ENCODE data around the gene RGMA.
"Not testable (repeated sequence)": the region's sequence is repeated elsewhere in the genome, so short reads cannot be mapped to it uniquely, and the experiment has no call there.

RGMA gene

GRCh38 chr15:93066224-93066681 lies 22.8 kb downstream of the RGMA start:
- DNase-seq, result no peak

DNA sequence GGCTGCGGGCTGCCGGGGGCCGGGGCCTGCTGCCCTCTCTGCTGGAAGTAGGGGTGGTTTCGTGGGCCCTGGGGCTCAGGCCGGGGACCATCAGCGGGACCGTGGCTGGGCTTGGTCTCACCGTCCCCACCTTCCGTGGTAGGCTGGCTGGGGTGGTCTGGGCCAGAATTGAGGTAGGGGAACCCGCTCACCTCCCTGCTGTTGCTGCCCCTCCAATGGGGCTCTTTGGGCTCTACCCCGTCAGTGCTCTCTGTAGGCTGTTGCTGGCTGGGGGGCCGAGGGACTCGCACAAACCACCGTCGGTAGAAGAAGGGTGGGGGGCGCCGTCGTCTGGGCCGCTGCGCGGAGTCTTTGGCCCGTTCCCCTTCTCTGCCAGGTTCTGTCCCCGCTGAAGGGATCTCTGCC lies 23.4 kb downstream of the RGMA start:
- DNase-seq, result no peak

- no peak for DNase-seq
Observed at GRCh38 chr15:93063796-93064690, 25.0 kb downstream of the RGMA start.

- DNase-seq, result no peak
Observed at GRCh38 chr15:93063262-93063671, 25.7 kb downstream of the RGMA start.

DNA sequence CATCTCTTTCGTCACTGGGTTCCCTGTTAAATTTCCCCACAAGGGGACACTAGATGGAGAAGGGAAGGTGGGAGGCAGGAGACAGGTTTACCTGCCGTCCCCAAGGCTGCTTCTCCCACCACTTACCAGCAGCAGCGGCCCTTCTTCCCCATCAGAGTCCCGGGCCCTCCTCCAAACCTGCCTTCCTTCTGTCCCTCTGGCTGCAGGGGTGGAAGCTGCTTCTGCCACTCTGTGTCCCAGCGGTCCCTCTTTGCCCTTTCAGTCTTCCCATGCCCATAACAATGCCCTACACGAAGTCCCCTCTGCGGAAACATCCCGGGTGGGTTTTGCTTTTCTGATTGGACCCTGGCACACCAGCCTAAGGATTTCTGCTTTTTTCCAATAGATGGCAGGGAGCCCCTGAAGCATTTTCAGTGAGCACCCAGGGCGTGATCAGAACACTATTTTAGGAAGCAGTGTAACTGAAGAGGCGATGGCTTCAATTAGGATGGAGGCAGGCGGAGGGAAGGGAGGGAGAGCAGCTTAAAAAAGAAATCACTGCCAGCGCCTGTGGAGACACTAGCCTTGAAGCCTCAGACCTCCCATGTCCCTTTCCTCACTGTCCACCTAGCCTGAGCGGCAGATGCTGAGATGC lies 26.3 kb downstream of the RGMA start:
- DNase-seq, result not testable (repeated sequence)

DNA sequence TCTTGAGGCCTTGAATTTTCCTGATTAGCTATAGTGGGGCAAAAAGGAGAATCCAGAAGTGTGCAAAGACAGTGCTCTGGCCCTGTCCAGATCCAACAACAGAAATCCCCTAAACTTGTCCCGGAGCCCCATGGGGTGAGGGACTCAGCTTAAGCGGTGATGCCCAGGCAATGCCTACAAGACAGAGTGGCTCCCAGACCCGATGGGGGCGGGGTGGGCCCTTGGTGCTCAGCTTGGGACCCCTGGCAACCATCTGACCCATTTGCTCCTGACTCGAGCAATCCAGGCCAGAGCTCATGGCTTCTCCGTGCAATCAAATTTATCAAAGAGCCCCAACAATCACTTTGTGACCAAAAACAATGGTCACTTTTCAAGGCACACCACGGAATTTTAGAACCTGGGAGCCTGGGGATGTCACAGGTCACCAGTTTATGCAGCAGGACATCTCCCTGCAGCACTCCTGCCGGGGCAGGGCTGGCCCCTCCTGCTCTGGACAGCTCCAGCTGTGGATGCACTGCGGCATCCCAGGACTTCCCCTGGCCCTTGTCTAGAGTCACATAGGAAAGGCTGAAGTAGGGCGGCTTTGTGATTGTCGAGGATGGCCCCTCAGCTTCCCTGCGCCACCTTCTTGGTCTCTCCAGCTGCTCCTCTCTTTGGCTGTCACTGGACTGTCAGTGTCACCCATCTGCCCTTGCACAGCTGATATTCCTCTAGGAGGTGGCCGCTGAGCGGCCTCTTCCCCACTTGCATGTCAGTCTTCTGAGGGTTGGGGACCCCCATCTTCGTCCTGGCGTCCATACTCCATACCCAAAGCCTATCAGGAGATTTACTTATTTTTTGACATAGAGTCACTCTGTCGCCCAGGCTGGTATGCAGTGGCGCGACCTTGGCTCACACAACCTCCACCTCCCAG lies 28.4 kb downstream of the RGMA start:
- DNase-seq, result no peak

- no peak for DNase-seq
Observed at GRCh38 chr15:93059442-93059841, 29.6 kb downstream of the RGMA start.

DNA sequence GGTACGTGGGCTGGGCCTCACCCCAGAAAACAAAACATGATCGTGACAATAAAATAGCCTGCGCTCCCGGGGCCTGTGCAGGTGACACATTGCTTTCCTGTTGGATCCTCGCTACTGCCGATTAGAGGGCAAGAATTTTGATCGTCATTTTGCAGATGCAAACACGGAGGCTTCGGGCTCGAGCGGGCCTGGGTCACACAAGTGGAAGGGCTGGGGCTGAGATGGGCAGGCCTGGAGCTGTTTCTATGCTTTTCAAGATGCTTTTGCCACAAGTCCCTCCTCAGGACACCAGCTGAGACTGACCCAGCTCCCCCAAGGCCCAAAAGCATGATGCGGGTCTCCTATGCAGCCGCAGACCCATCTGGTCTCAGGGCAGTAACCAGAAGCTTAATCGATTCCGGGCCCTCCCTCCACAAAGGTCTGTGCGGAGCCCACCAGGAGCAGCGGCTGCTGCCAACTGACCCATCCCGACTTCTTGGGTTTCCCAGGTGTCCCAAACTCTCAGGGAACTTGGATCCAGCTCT lies 30.0 kb downstream of the RGMA start:
- DNase-seq, result no peak

- no peak for DNase-seq
Observed at GRCh38 chr15:93058128-93058527, 30.9 kb downstream of the RGMA start.

GRCh38 chr15:93057618-93058017 lies 31.4 kb downstream of the RGMA start:
- no peak for DNase-seq

DNA sequence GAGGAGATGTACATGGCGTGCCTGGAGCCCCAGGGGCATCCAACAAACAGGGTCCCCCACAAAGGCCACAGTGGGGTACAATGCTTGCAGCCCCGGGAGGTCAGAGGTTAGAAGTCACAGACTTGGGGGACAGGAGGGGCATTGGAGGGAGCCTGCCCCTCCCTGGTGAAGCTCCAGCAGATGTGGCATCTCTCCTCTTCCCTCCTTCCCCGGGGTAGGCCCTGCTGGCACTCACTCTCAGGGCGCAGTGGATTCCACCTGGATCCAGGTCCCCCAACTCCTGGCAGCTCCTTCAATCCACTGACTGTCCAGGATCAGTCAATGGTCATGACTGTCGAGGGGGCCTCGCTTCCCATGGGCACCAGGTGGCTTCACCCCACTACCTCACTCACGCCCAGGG lies 32.2 kb downstream of the RGMA start:
- DNase-seq, result no peak

DNA sequence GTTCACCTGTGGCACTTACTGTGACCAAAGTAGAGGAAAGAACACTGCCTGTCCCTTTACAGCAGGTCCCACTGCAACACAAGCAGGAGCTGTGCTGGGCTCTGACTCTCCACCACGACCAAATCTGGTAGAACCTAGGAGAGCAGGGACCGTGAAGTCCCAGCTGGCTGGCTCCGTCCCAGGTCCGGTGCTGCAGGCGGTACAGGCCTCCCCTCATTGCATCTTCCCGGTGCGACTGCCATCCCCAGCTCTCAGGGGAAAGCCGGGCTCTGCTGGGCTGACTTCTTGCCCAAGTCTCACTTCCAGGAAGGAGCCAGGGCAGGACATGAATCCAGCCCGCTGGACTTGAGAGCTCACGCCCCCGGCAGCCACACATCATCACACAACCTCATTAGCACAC lies 33.8 kb downstream of the RGMA start:
- DNase-seq, result no peak

DNA sequence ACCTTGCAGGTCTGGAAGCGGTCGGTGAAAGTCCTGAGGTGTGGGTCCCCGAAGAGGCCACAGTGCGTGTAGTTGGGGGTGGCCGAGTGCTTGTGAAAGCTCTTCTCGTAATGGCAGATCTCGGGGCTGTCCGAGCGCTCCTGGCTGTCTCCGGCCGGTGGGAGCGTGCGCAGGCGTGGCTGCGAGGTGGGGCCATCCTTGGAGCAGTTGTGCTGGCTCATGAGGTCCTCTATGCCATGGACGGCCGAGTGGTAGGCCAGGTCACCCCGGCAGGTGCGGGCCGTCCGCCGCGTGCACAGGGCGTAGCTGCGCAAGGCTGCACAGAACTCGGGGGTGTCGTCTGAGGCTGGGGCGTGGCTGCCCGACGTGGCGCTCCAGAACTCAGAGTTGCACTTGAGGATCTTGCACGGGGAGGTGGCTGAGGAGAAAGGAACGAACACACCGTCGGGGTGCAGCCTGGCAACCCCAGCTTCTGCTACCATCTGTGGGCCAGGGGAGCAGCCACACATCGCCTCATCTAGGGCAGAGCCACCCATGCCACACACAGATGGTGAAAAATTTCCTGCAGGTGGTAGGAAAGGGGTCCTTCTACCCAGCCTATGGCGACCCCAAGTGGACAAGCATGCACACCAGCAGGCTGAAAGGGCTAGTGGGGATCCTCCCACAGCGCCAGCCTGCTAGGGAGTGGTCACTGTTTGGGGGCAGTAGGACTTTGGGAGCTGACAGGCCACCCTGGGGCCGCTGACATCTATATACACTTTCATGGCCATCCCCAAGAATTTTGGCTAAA lies 36.7 kb downstream of the RGMA start:
- peak; percentile 31 for DNase-seq

DNA sequence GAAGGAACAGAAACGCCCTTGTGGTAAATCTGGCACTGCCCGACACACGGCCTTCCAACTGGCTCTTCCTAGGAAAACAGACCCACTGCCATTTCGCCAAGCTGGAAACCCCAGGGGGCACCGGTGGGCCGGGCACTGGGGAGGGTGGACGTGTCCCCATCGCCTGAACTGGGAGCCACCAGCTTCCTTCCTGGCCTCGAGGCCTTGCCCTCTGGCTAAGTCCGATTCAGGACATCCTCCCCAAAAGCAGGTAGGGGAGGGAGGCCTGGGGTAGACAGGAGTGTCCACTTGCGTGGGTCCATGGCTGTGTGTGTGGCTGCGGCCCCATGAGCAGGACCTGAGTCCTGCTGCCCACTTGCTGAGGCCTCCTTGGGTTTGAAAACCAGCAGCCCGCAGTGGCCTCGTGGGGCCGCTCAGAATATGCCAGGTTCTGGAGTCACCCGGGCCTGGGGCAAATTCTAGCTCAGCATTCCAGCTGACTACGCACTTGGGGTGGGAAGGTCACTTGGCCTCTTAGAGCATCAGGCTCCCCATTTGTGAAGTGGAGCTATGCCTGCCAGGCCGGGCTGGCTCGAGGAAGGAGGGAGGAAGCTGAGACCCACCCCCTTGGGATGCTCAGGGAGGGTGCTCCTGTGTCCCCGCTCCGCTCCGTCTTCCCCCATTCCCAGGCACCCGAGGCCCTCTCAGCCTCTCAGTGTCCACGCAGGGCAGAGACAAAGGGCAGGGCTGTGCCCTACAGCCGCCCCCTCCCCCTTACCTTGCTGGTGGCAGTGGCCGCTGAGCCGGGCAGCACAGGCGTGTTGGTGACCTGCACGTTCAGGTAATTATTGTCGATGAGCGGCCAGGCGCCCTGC lies 37.5 kb downstream of the RGMA start:
- no peak for DNase-seq

DNA sequence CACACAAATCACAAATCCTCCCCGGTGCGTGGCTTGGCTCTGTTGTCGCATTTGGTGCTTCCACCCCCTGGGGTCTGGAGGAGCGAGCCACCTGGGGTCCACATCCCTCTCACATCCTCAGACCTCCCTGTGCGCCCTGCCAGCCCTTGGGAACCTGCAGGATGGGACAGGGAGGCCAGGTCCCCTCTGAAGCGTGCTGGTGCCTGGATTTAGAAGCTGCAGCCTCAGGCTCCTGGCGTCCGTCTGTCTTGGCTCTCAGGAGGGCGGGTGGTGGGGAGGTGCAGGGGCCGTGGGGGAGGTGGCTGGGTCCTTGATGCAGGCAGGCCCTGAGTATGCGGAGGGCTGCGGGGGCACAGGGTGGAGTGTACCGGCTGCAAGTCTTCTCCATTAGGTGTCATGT lies 38.4 kb downstream of the RGMA start:
- DNase-seq, result no peak

GRCh38 chr15:93049914-93050578 lies 39.0 kb downstream of the RGMA start:
- DNase-seq, result no peak

DNA sequence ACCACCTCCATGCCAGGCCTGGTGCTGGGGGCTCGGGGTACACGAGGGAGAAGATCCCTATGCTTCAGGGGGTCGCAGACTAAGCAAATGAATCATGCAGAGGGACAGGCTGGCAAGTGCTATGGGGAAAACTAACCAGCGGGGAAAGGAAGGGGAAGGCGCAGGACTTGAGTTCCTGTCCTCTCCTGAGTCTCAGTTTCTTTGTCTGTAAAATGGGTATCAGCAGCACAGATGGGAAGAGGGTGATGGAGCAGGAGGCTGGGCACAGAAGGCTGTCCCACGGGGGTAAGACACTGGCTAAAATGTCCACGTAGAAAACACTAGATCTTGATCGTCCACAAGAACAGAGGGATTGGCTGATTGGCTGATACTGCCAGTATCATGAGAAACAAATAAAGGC lies 39.8 kb downstream of the RGMA start:
- DNase-seq, result no peak

- DNase-seq, result peak; percentile 77
Observed at GRCh38 chr15:93048759-93049161, 40.3 kb downstream of the RGMA start.

DNA sequence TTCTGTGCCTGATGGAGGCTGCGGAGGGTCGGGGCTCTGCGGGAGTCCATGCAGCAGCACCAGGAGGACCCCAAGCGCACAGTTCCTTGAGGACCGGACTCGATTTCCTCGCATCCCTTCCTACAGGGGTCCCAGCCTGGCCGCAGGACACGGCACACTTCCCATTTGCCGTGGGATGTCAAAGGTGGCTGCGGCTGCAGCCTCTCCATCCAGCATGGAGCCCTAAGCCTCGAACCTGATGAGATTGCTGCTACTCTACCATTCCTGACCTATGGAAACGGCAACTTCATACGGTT lies 40.6 kb downstream of the RGMA start:
- no peak for DNase-seq

GRCh38 chr15:93047621-93048425 lies 41.2 kb downstream of the RGMA start:
- no peak for DNase-seq

Measured in NCI-H1694 treated with DMSO at 0.1 percent for 48 hours (cell line).